Measurements from ENCODE around the gene OTULIN. TPM values are rescaled to one million over a fixed set of nuclear protein-coding genes. Genes with fewer than 3 reads are reported as not detected.

Gene OTULIN
- total and polyA plus RNA-seq, 7 donors: 6.6 to 37.9 (median 13.2) TPM

DNA sequence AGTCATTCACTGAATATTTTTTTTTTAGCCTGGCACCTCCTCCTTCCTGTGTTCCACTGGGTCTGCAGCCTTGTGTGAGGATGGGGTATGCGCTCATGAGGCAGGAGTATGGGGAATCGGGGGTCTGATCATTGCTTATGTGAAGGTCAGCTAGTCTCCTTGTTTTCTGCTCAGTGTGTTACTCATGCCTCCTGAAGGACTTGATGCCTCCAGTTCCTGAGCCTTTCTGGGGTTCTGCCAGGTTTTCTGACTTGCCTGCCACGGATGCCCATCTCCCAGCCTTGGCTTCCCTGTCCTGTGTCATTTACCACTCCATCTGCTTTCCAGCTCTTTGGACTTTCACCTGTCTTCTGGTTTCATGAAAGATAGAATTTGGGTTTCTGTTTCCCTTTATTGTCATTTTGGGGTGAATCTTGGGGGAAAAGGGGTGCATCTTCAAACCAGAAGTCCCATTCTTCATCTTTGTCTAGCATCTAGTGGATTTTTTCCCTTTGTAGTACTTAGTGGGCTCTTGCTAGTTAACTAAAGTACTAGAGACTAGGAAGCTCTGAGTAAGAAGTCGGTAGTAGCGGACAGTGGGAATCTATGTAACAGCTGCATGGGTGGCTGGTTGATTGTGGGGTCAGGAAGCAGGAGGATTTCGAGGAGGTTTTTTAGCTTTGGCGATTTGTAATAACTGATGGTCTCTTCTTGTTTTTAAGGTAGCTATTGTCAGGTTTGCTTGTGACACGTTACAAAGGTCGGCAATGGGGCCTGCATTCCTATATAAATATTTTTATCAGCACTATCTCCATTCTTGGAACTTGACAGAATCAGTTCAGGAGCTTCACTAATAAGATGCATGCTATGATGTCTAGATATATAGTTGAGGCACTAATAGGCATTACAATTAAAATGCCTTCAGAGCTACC is 8.2 kb downstream of the OTULIN start:
- no peak for DNase-seq
- no peaks in the 10 kb centered on the region for H3K36me3 ChIP-seq
- no peak overlapping the region for H3K4me3 ChIP-seq
- WGBS, 2 donors: 86 to 89% methylated on average over 9 of the region's 9 CpGs
- intact Hi-C loops (cut with DNase I): no loop called here
- H3K4me1 ChIP-seq: peaks cover 0 to 66% (median 31%) of the 10 kb centered on the region in 4 donors
- no peak overlapping the region for H3K27ac ChIP-seq
- no peak for TF ChIP-seq POLR2A (IDR thresholded peaks at IDR 0.05)
- TF ChIP-seq POLR2AphosphoS5 (IDR thresholded peaks at IDR 0.05): no peak
- TF ChIP-seq, protein P1, sequence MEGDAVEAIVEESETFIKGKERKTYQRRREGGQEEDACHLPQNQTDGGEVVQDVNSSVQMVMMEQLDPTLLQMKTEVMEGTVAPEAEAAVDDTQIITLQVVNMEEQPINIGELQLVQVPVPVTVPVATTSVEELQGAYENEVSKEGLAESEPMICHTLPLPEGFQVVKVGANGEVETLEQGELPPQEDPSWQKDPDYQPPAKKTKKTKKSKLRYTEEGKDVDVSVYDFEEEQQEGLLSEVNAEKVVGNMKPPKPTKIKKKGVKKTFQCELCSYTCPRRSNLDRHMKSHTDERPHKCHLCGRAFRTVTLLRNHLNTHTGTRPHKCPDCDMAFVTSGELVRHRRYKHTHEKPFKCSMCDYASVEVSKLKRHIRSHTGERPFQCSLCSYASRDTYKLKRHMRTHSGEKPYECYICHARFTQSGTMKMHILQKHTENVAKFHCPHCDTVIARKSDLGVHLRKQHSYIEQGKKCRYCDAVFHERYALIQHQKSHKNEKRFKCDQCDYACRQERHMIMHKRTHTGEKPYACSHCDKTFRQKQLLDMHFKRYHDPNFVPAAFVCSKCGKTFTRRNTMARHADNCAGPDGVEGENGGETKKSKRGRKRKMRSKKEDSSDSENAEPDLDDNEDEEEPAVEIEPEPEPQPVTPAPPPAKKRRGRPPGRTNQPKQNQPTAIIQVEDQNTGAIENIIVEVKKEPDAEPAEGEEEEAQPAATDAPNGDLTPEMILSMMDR (IDR thresholded peaks at IDR 0.05): no peak
- no peak for TF ChIP-seq EP300 (IDR thresholded peaks at IDR 0.05)
- H3K9me3 ChIP-seq: no peaks in the 10 kb centered on the region
- no peaks in the 10 kb centered on the region for H3K27me3 ChIP-seq

DNA sequence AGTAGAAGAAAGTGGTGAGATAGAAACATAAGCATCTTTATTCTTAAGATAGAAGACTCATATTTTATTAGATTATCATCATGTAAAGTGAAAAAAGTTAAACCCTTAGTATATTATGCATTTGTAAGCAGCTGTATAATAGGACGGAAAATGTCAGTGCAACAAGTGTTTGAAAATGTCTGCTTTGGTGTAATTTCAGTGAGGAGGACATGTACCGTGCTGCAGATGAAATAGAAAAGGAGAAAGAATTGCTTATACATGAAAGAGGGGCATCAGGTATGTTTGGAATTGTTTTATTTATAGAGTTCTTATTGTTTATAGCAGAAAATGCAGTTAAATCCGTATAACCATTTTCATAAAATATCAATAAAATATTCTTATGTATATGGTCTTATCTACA is 8.9 kb downstream of the OTULIN start:
- no peak for DNase-seq
- peaks cover 0 to 2% (median 0%) of the 10 kb centered on the region in 4 donors for H3K36me3 ChIP-seq
- no peak overlapping the region for H3K4me3 ChIP-seq
- H3K9me3 ChIP-seq: no peaks in the 10 kb centered on the region
- H3K27me3 ChIP-seq: no peaks in the 10 kb centered on the region
- 82 to 83% methylated on average over 3 of the region's 3 CpGs for WGBS, 2 donors
- TF ChIP-seq POLR2A (IDR thresholded peaks at IDR 0.05) (no peak), POLR2AphosphoS5 (IDR thresholded peaks at IDR 0.05) (no peak), EP300 (IDR thresholded peaks at IDR 0.05) (no peak)
- TF ChIP-seq, protein P1 (IDR thresholded peaks at IDR 0.05): no peak
- H3K27ac ChIP-seq: no peak overlapping the region
- intact Hi-C loops (cut with DNase I): no loop called here
- H3K4me1 ChIP-seq: peaks cover 0 to 59% (median 31%) of the 10 kb centered on the region in 4 donors

- H3K27me3 ChIP-seq: no peaks in the 10 kb centered on the region
- DNase-seq: no peak
- peaks cover 0 to 17% (median 2%) of the 10 kb centered on the region in 4 donors for H3K36me3 ChIP-seq
- TF ChIP-seq, protein P1 (IDR thresholded peaks at IDR 0.05): no peak
- TF ChIP-seq POLR2AphosphoS5 (IDR thresholded peaks at IDR 0.05) (no peak), EP300 (IDR thresholded peaks at IDR 0.05) (no peak), POLR2A (IDR thresholded peaks at IDR 0.05) (no peak)
- no peak overlapping the region for H3K4me3 ChIP-seq
- H3K9me3 ChIP-seq: no peaks in the 10 kb centered on the region
- intact Hi-C loops (cut with DNase I): no loop called here
- 81 to 87% methylated on average over 8 of the region's 8 CpGs for WGBS, 2 donors
- peak overlapping the region in 1 of 4 donors; percentile 11 for H3K27ac ChIP-seq
- H3K4me1 ChIP-seq: peaks cover 0 to 55% (median 31%) of the 10 kb centered on the region in 4 donors
Measured at GRCh38 chr5:14674983-14675854, 10.7 kb downstream of the OTULIN start.

GRCh38 chr5:14675865-14676300 is 11.4 kb downstream of the OTULIN start:
- intact Hi-C loops (cut with DNase I): no loop called here
- WGBS, 2 donors: 41 to 70% methylated on average over 6 of the region's 6 CpGs
- TF ChIP-seq EP300 (IDR thresholded peaks at IDR 0.05) (no peak), POLR2AphosphoS5 (IDR thresholded peaks at IDR 0.05) (no peak), POLR2A (IDR thresholded peaks at IDR 0.05) (no peak)
- TF ChIP-seq, protein P1 (IDR thresholded peaks at IDR 0.05): no peak
- peaks cover 0 to 24% (median 6%) of the 10 kb centered on the region in 4 donors for H3K36me3 ChIP-seq
- no peak for DNase-seq
- peaks cover 0 to 48% (median 29%) of the 10 kb centered on the region in 4 donors for H3K4me1 ChIP-seq
- no peaks in the 10 kb centered on the region for H3K9me3 ChIP-seq
- peak overlapping the region in 2 of 4 donors; percentile 8 to 11 for H3K27ac ChIP-seq
- H3K4me3 ChIP-seq: no peak overlapping the region
- H3K27me3 ChIP-seq: no peaks in the 10 kb centered on the region

Data from sigmoid colon (tissue), 7 donors.